ENCODE data around the gene BCHE.

GRCh38 chr3:165817160-165817709 is 20.0 kb downstream of the BCHE start:
- TF ChIP-seq CREB1 (IDR thresholded peaks at IDR 0.05; ENCODE audit: low read depth): no peak
- no peak for TF ChIP-seq YY1 (IDR thresholded peaks at IDR 0.05; ENCODE audit: low read depth)
- TF ChIP-seq MAX (IDR thresholded peaks at IDR 0.05): no peak
- no peak for TF ChIP-seq TCF12 (IDR thresholded peaks at IDR 0.05; ENCODE audit: low read depth)
- TF ChIP-seq ZBTB7A (IDR thresholded peaks at IDR 0.05; ENCODE audit: low read depth): no peak
- no peak for TF ChIP-seq EP300 (IDR thresholded peaks at IDR 0.05; ENCODE audit: borderline replicate concordance)
- TF ChIP-seq RAD21 (IDR thresholded peaks at IDR 0.05; ENCODE audit: low read depth): no peak
- no peak for TF ChIP-seq REST (IDR thresholded peaks at IDR 0.05; ENCODE audit: low read depth)
- no peak for TF ChIP-seq EGR1 (IDR thresholded peaks at IDR 0.05)
- no peak for TF ChIP-seq USF1 (IDR thresholded peaks at IDR 0.05)

Measured in Ishikawa (cell line).